Thymus (tissue), 11 donors: ENCODE data around the gene C19orf44. TPM values are rescaled to one million over a fixed set of nuclear protein-coding genes. Genes with fewer than 3 reads are reported as not detected.
A peak's percentile ranks its signal among the peaks of the same experiment; 100 is the strongest.
"Not testable (repeated sequence)": the region's sequence is repeated elsewhere in the genome, so short reads cannot be mapped to it uniquely, and the experiment has no call there.

Source experiments
- DNase-seq, 9 donors: peaks; one replicate each; pipeline ENCODE4 v3.0.0-alpha.2; 2013; ENCODE audit warnings: low spot score in 9 of 9, low read depth in 6 of 9, missing footprints in 1 of 9
- H3K27ac ChIP-seq, 2 donors: one replicate each; pipeline ENCODE4 v1.5.1; 2013; ENCODE audit warnings: control low read depth in 1 of 2, low read depth in 1 of 2, low read length in 1 of 2, mild to moderate bottlenecking in 1 of 2, moderate library complexity in 1 of 2
- H3K27me3 ChIP-seq, 2 donors: one replicate each; pipeline ENCODE4 v1.5.1; 2013; ENCODE audit warnings: low read length in 1 of 2; ENCODE audit not compliant: control insufficient read depth in 2 of 2, insufficient read depth in 1 of 2
- H3K36me3 ChIP-seq, 2 donors: one replicate each; pipeline ENCODE4 v1.5.1; 2013; ENCODE audit warnings: low read length in 1 of 2, mild to moderate bottlenecking in 1 of 2, moderate library complexity in 1 of 2; ENCODE audit not compliant: control insufficient read depth in 2 of 2, insufficient read depth in 2 of 2
- H3K4me1 ChIP-seq, 2 donors: one replicate each; pipeline ENCODE4 v1.5.1; 2013; ENCODE audit warnings: low read length in 2 of 2; ENCODE audit not compliant: control insufficient read depth in 2 of 2, insufficient read depth in 2 of 2
- H3K4me3 ChIP-seq, 2 donors: one replicate each; pipeline ENCODE4 v1.5.1; 2013; ENCODE audit warnings: low read length in 2 of 2, control low read depth in 1 of 2, mild to moderate bottlenecking in 1 of 2
- H3K9me3 ChIP-seq, 2 donors: one replicate each; pipeline ENCODE4 v1.5.1; 2013; ENCODE audit warnings: low read length in 1 of 2, mild to moderate bottlenecking in 1 of 2; ENCODE audit not compliant: control insufficient read depth in 2 of 2, insufficient read depth in 1 of 2
- WGBS: extraction: QIAGEN DNeasy Blood & Tissue Kit; methylation state at CpG from one replicate; pipeline ENCODE4 v1.1.7; 2013; 5-methylcytosine and 5-hydroxymethylcytosine counted together
- polyA plus RNA-seq: library from polyadenylated mRNA; stranded (reverse); fragments of 200-250 nt; gene quantifications from one replicate; pipeline ENCODE4 v1.2.3, GENCODE V29; 2013
- total RNA-seq: library from RNA; stranded (reverse); fragments of 120-200 nt; gene quantifications from one replicate; pipeline ENCODE4 v1.2.4, GENCODE V29; 2013
- donor health status: healthy.

C19orf44 gene
- total and polyA plus RNA-seq, 2 donors, result 1.3 to 4.7 TPM

DNA sequence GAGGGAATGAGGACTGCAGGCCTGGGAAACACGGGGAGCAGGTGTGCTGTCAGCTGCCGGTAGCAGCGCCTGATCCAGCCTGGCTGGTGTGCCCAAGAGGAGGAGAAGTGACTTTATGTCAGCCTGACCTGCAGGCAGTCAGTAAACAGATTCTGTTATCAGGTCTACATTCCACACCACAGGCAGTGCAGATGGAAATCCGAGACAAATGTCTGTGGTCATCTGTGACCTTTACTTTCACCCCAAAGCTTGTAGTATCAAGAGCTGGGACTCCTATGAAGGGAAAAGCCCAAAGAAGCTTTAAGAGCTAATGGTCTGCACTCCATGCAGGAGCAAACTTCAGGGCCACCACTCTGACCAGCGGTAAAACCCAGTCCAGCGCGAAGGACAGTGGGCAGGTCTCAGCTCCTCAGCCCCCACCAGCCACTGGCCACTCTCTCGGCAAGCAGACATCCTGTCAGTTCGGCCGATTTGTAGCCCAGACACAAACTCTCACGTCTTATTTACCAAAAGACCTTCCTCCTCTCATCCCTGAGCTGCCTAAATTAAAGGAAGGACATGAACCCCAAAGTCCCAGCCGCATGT, 32.1 kb upstream of the C19orf44 start:
- Histone ChIP-seq H3K4me3 (no peak overlapping the region), H3K27ac (no peak overlapping the region), H3K36me3 (peaks cover 0 to 4% of the 10 kb centered on the region in 2 donors), H3K4me1 (peaks cover 0 to 9% of the 10 kb centered on the region in 2 donors), H3K9me3 (no peaks in the 10 kb centered on the region), H3K27me3 (no peaks in the 10 kb centered on the region)
- 96% methylated on average over 12 of the region's 12 CpGs for WGBS
- no peak for DNase-seq

DNA sequence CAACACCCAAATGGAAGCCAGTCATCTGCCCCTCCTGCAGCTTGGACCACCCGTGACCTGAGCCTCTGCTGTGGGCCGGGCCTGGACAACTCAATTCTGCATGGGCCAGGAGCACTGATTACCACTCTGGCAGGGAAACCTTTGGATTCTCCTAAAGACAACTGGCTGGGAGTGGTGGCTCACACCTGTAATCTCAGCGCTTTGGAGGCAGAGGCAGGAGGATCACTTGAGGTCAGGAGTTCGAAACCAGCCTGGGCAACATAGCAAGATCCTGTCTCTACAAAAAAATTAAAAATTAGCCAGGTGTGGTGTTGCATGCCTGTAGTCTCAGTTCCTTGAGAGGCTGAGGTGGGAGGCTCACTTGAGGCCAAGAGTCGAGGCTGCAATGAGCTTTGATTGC, 31.0 kb upstream of the C19orf44 start:
- Histone ChIP-seq H3K4me1 (peaks cover 0 to 7% of the 10 kb centered on the region in 2 donors), H3K27me3 (no peaks in the 10 kb centered on the region), H3K9me3 (no peaks in the 10 kb centered on the region), H3K36me3 (peaks cover 0 to 4% of the 10 kb centered on the region in 2 donors), H3K27ac (no peak overlapping the region), H3K4me3 (no peak overlapping the region)
- no peak for DNase-seq
- 90% methylated on average over 5 of the region's 5 CpGs for WGBS

DNA sequence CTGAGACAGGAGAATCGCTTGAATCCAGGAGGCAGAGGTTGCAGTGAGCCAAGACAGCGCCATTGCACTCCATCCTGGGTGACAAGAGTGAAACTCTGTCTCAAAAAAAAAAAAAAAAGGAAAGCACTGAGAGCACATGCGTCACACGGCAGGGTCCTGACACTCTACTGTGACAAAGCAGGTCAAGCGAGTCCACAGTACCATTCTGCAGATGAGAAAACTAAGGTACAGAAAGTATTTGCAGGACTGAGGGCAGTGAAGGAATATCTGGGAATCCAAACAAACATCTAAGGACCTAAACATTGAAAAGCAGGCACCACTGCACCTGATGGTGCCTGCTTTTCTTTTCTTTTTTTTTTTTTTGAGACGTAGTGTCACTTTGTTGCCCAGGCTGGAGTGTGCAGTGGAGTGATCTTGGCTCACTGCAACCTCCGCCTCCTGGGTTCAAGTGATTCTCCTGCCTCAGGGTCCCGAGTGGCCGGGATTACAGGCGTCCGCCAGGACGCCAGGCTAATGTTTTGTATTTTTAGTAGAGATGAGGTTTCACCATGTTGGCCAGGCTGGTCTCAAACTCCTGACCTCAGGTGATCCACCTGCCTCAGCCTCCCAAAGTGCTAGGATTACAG, 29.3 kb upstream of the C19orf44 start:
- not testable (repeated sequence) for H3K9me3 ChIP-seq, DNase-seq, H3K27me3 ChIP-seq, H3K4me3 ChIP-seq, H3K27ac ChIP-seq, H3K36me3 ChIP-seq
- peaks cover 6 to 14% of the 10 kb centered on the region in 2 donors for H3K4me1 ChIP-seq
- 94% methylated on average over 12 of the region's 12 CpGs for whole genome bisulfite sequencing

DNA sequence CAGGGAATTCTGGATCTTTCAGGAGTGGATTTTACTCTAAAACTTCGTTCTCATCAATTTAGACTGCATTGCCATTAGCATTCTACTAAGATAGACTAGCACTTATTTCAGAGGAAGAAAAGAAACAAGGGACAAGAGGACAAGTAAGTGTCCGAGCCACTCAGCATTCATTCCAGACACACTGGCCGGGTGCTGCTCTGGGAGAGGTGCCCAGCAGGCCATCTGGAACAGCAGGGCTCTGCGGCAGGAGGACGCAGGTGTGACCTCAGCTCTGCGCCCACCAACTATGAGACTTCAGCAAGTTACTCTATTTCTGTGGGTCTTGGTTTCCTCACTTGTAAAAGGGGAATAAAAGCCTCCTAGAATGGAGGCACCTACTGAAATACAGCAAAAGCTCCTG, 28.6 kb upstream of the C19orf44 start:
- Histone ChIP-seq H3K36me3 (peaks cover 0 to 4% of the 10 kb centered on the region in 2 donors), H3K9me3 (peaks cover 0 to 6% of the 10 kb centered on the region in 2 donors), H3K4me1 (peaks cover 9 to 17% of the 10 kb centered on the region in 2 donors), H3K27ac (no peak overlapping the region), H3K4me3 (no peak overlapping the region), H3K27me3 (no peaks in the 10 kb centered on the region)
- DNase-seq, result no peak
- WGBS, result 97% methylated on average over 6 of the region's 6 CpGs

DNA sequence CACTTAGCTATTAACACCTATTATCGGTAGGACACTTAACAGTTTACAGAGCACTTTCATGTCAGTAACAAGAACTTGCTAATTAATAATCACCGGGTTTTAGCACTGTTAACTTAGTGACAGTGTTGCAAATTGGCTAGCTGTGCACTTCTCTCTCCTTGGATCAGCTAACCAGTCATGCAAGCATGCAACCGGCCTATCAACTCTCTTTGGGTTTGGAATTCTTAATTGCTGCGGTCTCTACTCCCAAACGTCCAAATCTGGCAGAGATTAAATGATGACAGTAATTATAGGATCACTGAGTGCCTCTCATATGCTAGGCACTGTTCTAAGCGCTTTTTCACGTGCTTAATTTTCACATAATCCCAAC, 25.7 kb upstream of the C19orf44 start:
- WGBS, result 76% methylated on average over 7 of the region's 7 CpGs
- H3K27me3 ChIP-seq, result no peaks in the 10 kb centered on the region
- peaks cover 9 to 10% of the 10 kb centered on the region in 2 donors for H3K4me1 ChIP-seq

DNA sequence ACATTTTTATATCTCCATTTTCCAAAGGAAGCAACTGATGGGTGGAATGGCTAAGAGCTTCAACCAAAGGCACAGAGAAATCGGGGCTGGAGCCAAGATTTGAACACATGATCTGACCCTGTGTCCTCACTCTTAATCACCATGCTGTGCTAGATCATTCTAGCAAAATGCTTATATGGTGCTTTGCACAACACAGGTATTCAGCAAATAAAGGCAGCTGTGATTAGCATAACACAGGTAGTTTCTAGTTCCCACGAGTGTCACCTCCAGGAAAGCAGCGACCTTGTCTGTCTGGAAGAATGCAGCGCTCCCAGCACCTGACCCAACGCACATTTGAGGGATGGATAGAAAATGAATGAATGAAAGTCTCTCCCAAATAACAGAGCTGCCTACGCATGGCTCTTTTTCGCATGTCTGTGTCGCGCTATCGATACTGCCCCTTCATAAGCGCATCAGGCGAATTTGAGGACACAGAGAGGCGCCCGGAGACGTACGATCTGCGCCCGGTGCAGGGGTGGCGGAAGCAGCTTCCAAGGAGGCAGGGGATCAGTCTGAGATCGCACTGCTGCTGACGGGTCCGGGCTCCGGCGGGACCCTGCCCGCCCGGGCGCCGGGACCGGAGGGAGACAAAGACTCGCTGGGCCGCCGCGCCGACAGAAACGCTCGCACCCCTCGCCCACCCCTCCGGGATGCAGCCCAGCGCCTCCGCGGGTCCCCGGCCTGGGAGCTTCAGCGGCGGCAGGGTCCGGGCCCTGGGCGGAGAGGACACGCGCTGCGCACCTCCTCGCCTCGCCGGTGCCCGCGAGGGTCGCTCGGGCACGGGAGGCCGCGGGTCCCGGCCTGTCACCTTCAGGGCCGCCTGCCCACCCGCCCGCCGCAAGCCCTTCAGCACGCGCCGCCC, 25.0 kb upstream of the C19orf44 start:
- Histone ChIP-seq H3K4me1 (peaks cover 9 to 10% of the 10 kb centered on the region in 2 donors), H3K9me3 (peaks cover 0 to 10% of the 10 kb centered on the region in 2 donors), H3K27me3 (no peaks in the 10 kb centered on the region), H3K36me3 (no peaks in the 10 kb centered on the region), H3K27ac (no peak overlapping the region), H3K4me3 (peak overlapping the region; percentile 61 to 91)
- peak in 3 of 9 donors; percentile 15 to 35 (median 28) for DNase-seq
- WGBS, result 2% methylated on average over 67 of the region's 67 CpGs

More for the DNA sequence above, 25.7 kb upstream of the C19orf44 start:
- Histone ChIP-seq H3K27ac (no peak overlapping the region), H3K36me3 (no peaks in the 10 kb centered on the region), H3K4me3 (peak overlapping the region in 1 of 2 donors; percentile 61), H3K9me3 (peaks cover 0 to 10% of the 10 kb centered on the region in 2 donors)
- no peak for DNase-seq

DNA sequence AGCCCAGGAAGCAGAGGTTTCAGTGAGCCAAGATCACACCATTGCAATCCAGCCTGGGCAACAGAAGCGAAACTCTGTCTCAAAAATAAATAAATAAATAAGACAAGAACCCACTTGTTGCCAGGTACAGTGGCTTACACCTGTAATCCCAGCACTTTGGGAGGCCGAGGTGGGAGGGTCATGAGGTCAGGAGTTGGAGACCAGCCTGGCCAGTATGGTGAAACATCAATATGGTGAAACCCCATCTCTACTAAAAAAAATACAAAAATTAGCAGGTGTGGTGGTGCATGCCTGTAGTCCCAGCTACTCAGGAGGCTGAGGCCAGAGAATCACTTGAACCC, 23.7 kb upstream of the C19orf44 start:
- WGBS, result 64% methylated on average over 2 of the region's 2 CpGs
- H3K9me3 ChIP-seq, H3K27ac ChIP-seq, H3K27me3 ChIP-seq, DNase-seq, H3K36me3 ChIP-seq: not testable (repeated sequence)
- Histone ChIP-seq H3K4me3 (peak overlapping the region; percentile 69 to 91), H3K4me1 (peaks cover 9 to 10% of the 10 kb centered on the region in 2 donors)

DNA sequence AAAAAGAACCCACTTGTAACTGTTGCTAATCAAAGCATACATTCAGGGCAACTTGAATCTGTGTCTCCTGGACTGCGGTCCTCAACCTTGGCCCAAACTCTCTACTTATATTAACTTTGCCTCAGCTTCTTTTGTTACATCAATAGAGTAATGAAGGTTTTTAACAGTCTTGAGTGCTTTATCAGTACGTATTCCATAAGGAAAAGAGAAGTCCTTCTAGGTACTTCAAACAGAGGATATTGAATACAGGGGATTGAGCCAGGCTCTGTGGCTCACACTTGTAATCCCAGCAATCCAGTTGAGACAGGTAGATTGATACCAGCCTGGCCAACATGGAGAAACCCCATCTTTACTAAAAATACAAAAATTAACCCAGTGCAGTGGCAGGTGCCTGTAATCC, 23.2 kb upstream of the C19orf44 start:
- H3K9me3 ChIP-seq, result peaks cover 0 to 10% of the 10 kb centered on the region in 2 donors
- no peaks in the 10 kb centered on the region for H3K27me3 ChIP-seq
- DNase-seq, result no peak
- 70% methylated on average over 2 of the region's 2 CpGs for WGBS
- no peaks in the 10 kb centered on the region for H3K36me3 ChIP-seq
- H3K4me1 ChIP-seq, result peaks cover 9 to 10% of the 10 kb centered on the region in 2 donors
- no peak overlapping the region for H3K27ac ChIP-seq
- no peak overlapping the region for H3K4me3 ChIP-seq

DNA sequence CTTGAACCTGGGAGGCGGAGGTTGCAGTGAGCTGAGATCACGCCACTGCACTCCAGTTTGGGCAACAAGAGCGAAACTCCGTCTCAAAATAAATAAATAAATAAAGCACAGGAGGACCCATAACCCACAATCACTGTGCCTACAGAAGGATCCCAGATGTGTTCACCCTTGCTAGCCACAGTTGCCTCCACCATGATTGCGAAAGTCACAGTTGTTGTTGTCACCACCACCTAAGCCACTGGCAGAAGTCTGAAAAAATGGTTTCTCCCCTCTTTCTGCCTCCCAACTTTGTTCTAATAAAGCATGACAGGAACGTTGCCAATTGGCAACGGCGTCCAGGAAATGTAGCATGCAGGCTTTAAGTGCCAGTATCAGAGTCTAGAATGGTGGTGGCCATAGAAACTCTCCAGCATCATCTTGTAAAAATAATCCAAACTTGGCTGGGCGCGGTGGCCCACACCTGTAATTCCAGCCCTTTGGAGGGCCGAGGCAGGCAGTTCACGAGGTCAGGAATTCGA, 22.3 kb upstream of the C19orf44 start:
- Histone ChIP-seq H3K27me3 (no peaks in the 10 kb centered on the region), H3K9me3 (peaks cover 0 to 10% of the 10 kb centered on the region in 2 donors), H3K27ac (no peak overlapping the region), H3K4me1 (peaks cover 9 to 10% of the 10 kb centered on the region in 2 donors), H3K4me3 (no peak overlapping the region), H3K36me3 (no peaks in the 10 kb centered on the region)
- WGBS, result 95% methylated on average over 13 of the region's 13 CpGs
- no peak for DNase-seq
